H1 (cell line): ENCODE measurements around the gene DYSF. TPM values are rescaled to one million over a fixed set of nuclear protein-coding genes. Genes with fewer than 3 reads are reported as not detected.

Experiments
- CTCF ChIA-PET: fragments of 300-600 bp; sonication (Branson Sonifier 250); formaldehyde crosslinking; loops from one replicate; lab custom pipeline; 2021; ENCODE audit not compliant: partially characterized antibody; lab: Charles Lee
- POLR2A ChIA-PET: fragments of 300-600 bp; sonication (Branson Sonifier 250); formaldehyde crosslinking; loops from one replicate; lab custom pipeline; 2021; ENCODE audit warnings: inconsistent platforms; ENCODE audit not compliant: partially characterized antibody; lab: Charles Lee
- DNase-seq, 2 experiments: peaks; one replicate each; pipeline versions ENCODE4 v3.0.0 to v3.0.0-alpha.2; 2010 to 2022; ENCODE audit warnings: low spot score in 2 of 2, low read depth in 1 of 2, mixed read lengths in 1 of 2
- FAIRE-seq: peaks from 2 replicates; lab custom pipeline; 2011; peaks lifted over from hg19 to GRCh38; lab: Jason Lieb, UNC
- H2AFZ ChIP-seq: 2 replicates; pipeline ENCODE4 v1.8.1; 2012; ENCODE audit warnings: low read length, inconsistent platforms
- H2AK5ac ChIP-seq: 2 replicates; pipeline ENCODE4 v1.6.1; 2013; ENCODE audit warnings: low read depth, low read length
- H2BK120ac ChIP-seq: replicated peaks from 2 replicates; pipeline ENCODE3; 2013; ENCODE audit warnings: low read depth, low read length, inconsistent platforms
- H2BK12ac ChIP-seq: 2 replicates; pipeline ENCODE4 v1.6.1; 2013; ENCODE audit warnings: low read depth, low read length
- H2BK15ac ChIP-seq: 2 replicates; pipeline ENCODE4 v1.6.1; 2013; ENCODE audit warnings: low read length
- H2BK20ac ChIP-seq: 2 replicates; pipeline ENCODE4 v1.6.1; 2013; ENCODE audit warnings: low read length
- H2BK5ac ChIP-seq: 2 replicates; pipeline ENCODE4 v1.6.1; 2013; ENCODE audit warnings: low read depth, low read length
- H3K14ac ChIP-seq: 2 replicates; pipeline ENCODE4 v1.6.1; 2013; ENCODE audit warnings: inconsistent platforms; ENCODE audit not compliant: insufficient read length
- H3K18ac ChIP-seq: 2 replicates; pipeline ENCODE4 v1.6.1; 2013; ENCODE audit warnings: low read length; ENCODE audit errors: extremely low read depth
- H3K23ac ChIP-seq: 2 replicates; pipeline ENCODE4 v1.6.1; 2013; ENCODE audit warnings: inconsistent platforms; ENCODE audit not compliant: insufficient read length
- H3K23me2 ChIP-seq: 2 replicates; pipeline ENCODE4 v1.6.1; 2013; ENCODE audit warnings: low read depth, low read length
- H3K27ac ChIP-seq: 2 replicates; pipeline ENCODE4 v1.6.1; 2011; ENCODE audit warnings: low read depth, low read length, inconsistent platforms
- H3K27me3 ChIP-seq, 4 experiments: replicated peaks in 1 of 4; 1 replicate in 1 of 4; 2 replicates in 3 of 4; pipeline versions ENCODE4 v1.6.1 to v1.8.1; 2011 to 2013; ENCODE audit warnings: low read length in 3 of 4, mild to moderate bottlenecking in 3 of 4, inconsistent platforms in 2 of 4, mixed read lengths in 2 of 4, moderate library complexity in 1 of 4; ENCODE audit not compliant: control insufficient read depth in 3 of 4, insufficient read depth in 3 of 4; ENCODE audit errors: extremely low read depth in 1 of 4
- H3K36me3 ChIP-seq, 4 experiments: 2 replicates each; pipeline versions ENCODE4 v1.6.1 to v1.8.1; 2011 to 2013; ENCODE audit warnings: mild to moderate bottlenecking in 4 of 4, low read length in 3 of 4, moderate library complexity in 2 of 4, control low read depth in 1 of 4, inconsistent platforms in 1 of 4; ENCODE audit not compliant: insufficient read depth in 4 of 4, control insufficient read depth in 2 of 4
- H3K4ac ChIP-seq: replicated peaks from 2 replicates; pipeline ENCODE3; 2013; ENCODE audit warnings: low read length, low read depth, mixed read lengths, inconsistent platforms; ENCODE audit not compliant: insufficient read length
- H3K4me1 ChIP-seq, 4 experiments: replicated peaks in 1 of 4; 1 replicate in 1 of 4; 2 replicates in 3 of 4; pipeline versions ENCODE4 v1.6.1 to v1.8.1; 2011 to 2013; ENCODE audit warnings: low read length in 3 of 4, inconsistent platforms in 2 of 4, mixed read lengths in 1 of 4; ENCODE audit not compliant: insufficient read depth in 4 of 4, control insufficient read depth in 3 of 4
- H3K4me2 ChIP-seq, 2 experiments: 2 replicates each; pipeline versions ENCODE4 v1.6.1 to v1.8.1; 2011 to 2013; ENCODE audit warnings: low read depth in 2 of 2, low read length in 2 of 2, control low read depth in 1 of 2, inconsistent platforms in 1 of 2, mild to moderate bottlenecking in 1 of 2; ENCODE audit not compliant: insufficient read depth in 1 of 2
- H3K4me3 ChIP-seq, 4 experiments: fragments of 200-600, 300-600 bp in 1 of 4; sonication (generic), shearing (Covaris generic), sonication (Bioruptor Twin) in 1 of 4; 2 replicates each; pipeline versions ENCODE4 v1.5.1 to v1.8.1; 2011 to 2016; ENCODE audit warnings: low read length in 4 of 4, low read depth in 3 of 4, control low read depth in 2 of 4, inconsistent platforms in 2 of 4, mild to moderate bottlenecking in 2 of 4, mixed read lengths in 1 of 4, moderate library complexity in 1 of 4; ENCODE audit not compliant: insufficient read depth in 2 of 4; ENCODE audit errors: extremely low read depth in 1 of 4
- H3K56ac ChIP-seq: replicated peaks from 2 replicates; pipeline ENCODE3; 2013; ENCODE audit warnings: low read depth, mild to moderate bottlenecking, mixed read lengths, low read length, inconsistent platforms; ENCODE audit not compliant: insufficient read length
- H3K79me1 ChIP-seq: 2 replicates; pipeline ENCODE4 v1.6.1; 2013; ENCODE audit warnings: low read depth, low read length, control low read depth
- H3K79me2 ChIP-seq, 2 experiments: 2 replicates each; pipeline versions ENCODE4 v1.6.1 to v1.8.1; 2012 to 2013; ENCODE audit warnings: low read length in 2 of 2, mild to moderate bottlenecking in 2 of 2, inconsistent platforms in 1 of 2; ENCODE audit not compliant: insufficient read depth in 2 of 2, control insufficient read depth in 1 of 2
- H3K9ac ChIP-seq, 4 experiments: replicated peaks in 1 of 4; 1 replicate in 1 of 4; 2 replicates in 3 of 4; pipeline versions ENCODE4 v1.6.1 to v1.8.1; 2011 to 2013; ENCODE audit warnings: low read depth in 3 of 4, low read length in 3 of 4, control low read depth in 2 of 4, mild to moderate bottlenecking in 2 of 4, moderate library complexity in 2 of 4, inconsistent platforms in 1 of 4; ENCODE audit errors: extremely low read depth in 1 of 4
- H3K9me3 ChIP-seq, 2 experiments: 2 replicates each; pipeline versions ENCODE4 v1.6.1 to v1.8.1; 2012 to 2013; ENCODE audit warnings: mild to moderate bottlenecking in 2 of 2, moderate library complexity in 2 of 2, control low read depth in 1 of 2, inconsistent platforms in 1 of 2, low read depth in 1 of 2, low read length in 1 of 2, mixed read lengths in 1 of 2; ENCODE audit not compliant: insufficient read depth in 2 of 2
- H4K20me1 ChIP-seq, 2 experiments: replicated peaks in 1 of 2; 2 replicates each; pipeline versions ENCODE3 to v1.8.1; 2011 to 2013; ENCODE audit warnings: inconsistent platforms in 2 of 2, low read length in 2 of 2, mild to moderate bottlenecking in 1 of 2; ENCODE audit not compliant: insufficient read depth in 2 of 2, control insufficient read depth in 1 of 2
- H4K5ac ChIP-seq: 2 replicates; pipeline ENCODE4 v1.6.1; 2013; ENCODE audit warnings: low read length, low read depth, mixed read lengths, inconsistent platforms; ENCODE audit not compliant: insufficient read length
- H4K8ac ChIP-seq: 2 replicates; pipeline ENCODE4 v1.8.0; 2013; ENCODE audit warnings: mild to moderate bottlenecking, moderate library complexity, low read length, inconsistent platforms; ENCODE audit not compliant: insufficient read depth; ENCODE audit errors: extremely low read depth
- H4K91ac ChIP-seq: replicated peaks from 2 replicates; pipeline ENCODE3; 2013; ENCODE audit warnings: low read length, mixed read lengths, inconsistent platforms; ENCODE audit not compliant: insufficient read length
- CHD1 ChIP-seq: IDR thresholded peaks from 2 replicates; pipeline ENCODE4 v1.6.1; 2012; ENCODE audit warnings: low read depth, low read length, improper control_type of control experiment
- FOSL1 ChIP-seq: IDR thresholded peaks from 2 replicates; pipeline ENCODE4 v1.6.1; 2011; ENCODE audit warnings: mild to moderate bottlenecking, low read depth, low read length, moderate library complexity; ENCODE audit not compliant: insufficient read depth
- JUND ChIP-seq: IDR thresholded peaks from 2 replicates; pipeline ENCODE4 v1.6.1; 2011; ENCODE audit warnings: mild to moderate bottlenecking, improper control_type of control experiment, low read length
- NANOG ChIP-seq: IDR thresholded peaks from 2 replicates; pipeline ENCODE4 v1.6.1; 2011; ENCODE audit warnings: low read length, low read depth, mild to moderate bottlenecking, inconsistent platforms; ENCODE audit not compliant: insufficient read depth, poor library complexity, severe bottlenecking
- PHF8 ChIP-seq: fragments of 200-600 bp; sonication (generic); conservative IDR thresholded peaks from 2 replicates; pipeline ENCODE4 v1.7.1; 2012; ENCODE audit warnings: low read depth, mild to moderate bottlenecking, inconsistent platforms, low read length, moderate library complexity
- SIN3A ChIP-seq, 2 experiments: IDR thresholded peaks in 1 of 2; conservative IDR thresholded peaks in 1 of 2; 2 replicates each; pipeline ENCODE4 v1.6.1; 2011 to 2012; ENCODE audit warnings: low read length in 2 of 2, improper control_type of control experiment in 1 of 2, low read depth in 1 of 2, mild to moderate bottlenecking in 1 of 2
- SP2 ChIP-seq: IDR thresholded peaks from 2 replicates; pipeline ENCODE4 v1.6.1; 2012; ENCODE audit warnings: mild to moderate bottlenecking, low read length, inconsistent platforms
- SRF ChIP-seq: IDR thresholded peaks from 2 replicates; pipeline ENCODE4 v1.6.1; 2011; ENCODE audit warnings: mild to moderate bottlenecking, low read depth, low read length, moderate library complexity
- TBP ChIP-seq: IDR thresholded peaks from 2 replicates; pipeline ENCODE4 v1.6.1; 2011; ENCODE audit warnings: low read depth, low read length, improper control_type of control experiment
- WGBS, 2 experiments: shearing (Covaris generic) in 1 of 2; methylation state at CpG; one replicate each; pipeline versions ENCODE4 v1.1.6 to v1.1.7; 2013 to 2015; ENCODE audit warnings: low lambda C conversion rate in 2 of 2, mixed read lengths in 2 of 2, inconsistent platforms in 1 of 2, low coverage in 1 of 2, missing lambda C conversion rate in 1 of 2; ENCODE audit not compliant: insufficient replicate concordance in 2 of 2, insufficient coverage in 1 of 2, insufficient read length in 1 of 2; ENCODE audit errors: extremely low coverage in 1 of 2, missing lambda C conversion rate in 1 of 2; 5-methylcytosine and 5-hydroxymethylcytosine counted together
- polyA plus RNA-seq, 7 experiments: library from polyadenylated mRNA; depleted of rRNA in 3 of 7; stranded (reverse) in 5 of 7; unstranded in 2 of 7; fragments of >200 nt in 5 of 7; fragments of 200-250 nt in 2 of 7; gene quantifications; 1 replicate in 5 of 7; 2 replicates in 1 of 7; 4 replicates in 1 of 7; pipeline versions ENCODE4 v1.2.1 to v1.2.3, GENCODE V29; 2011 to 2013; ENCODE audit warnings: missing spikeins in 2 of 7, mixed read lengths in 2 of 7
- total RNA-seq: library from RNA; stranded (reverse); fragmentation: NEBNext Ultra II Directional; extraction: Animal tissue kit (Norgen Biotek cat#: 25700); gene quantifications from 2 replicates; pipeline ENCODE4 v1.2.1, GENCODE V29; 2021

Gene DYSF
- total and polyA plus RNA-seq, 2 of the 8 experiments (the other 6 are each of a cell fraction or from before 2014, with no cell fraction given) = 5.8 to 7.1 TPM

DNA sequence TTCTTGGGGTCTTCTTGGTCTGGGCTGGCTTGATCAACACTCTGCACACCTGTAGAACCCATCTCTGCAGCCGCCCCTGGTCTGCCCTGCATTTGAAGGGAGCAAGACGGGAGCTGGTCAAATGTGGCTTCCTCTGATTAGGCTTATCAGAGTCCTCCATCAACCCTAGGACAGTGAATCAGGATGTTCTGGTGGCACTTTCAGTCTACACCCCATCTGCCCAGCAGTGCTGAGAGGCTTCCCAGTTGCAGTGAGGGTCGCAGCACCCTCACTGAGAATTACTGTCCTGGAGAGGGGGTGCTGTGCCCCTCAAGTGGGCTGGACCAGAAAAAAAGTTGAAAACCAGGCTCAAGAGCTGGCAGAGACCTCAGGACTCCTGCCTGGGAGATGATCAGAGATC is 152.9 kb downstream of the DYSF start:
- TF ChIP-seq SIN3A (conservative IDR thresholded peaks at IDR 0.05 in 1 of 2, IDR thresholded peaks at IDR 0.05 in 1 of 2; ENCODE audit: low read depth in 1 of 2, low read length in 2 of 2) = no peak
- TF ChIP-seq TBP = no peak
- TF ChIP-seq NANOG = no peak
- no peak for TF ChIP-seq PHF8
- no peak for TF ChIP-seq FOSL1
- no peak for TF ChIP-seq SP2
- no peak for TF ChIP-seq CHD1
- TF ChIP-seq SRF = no peak
- TF ChIP-seq JUND = no peak
- Histone ChIP-seq H3K23me2 (no peaks in the 10 kb centered on the region), H2AK5ac (no peak overlapping the region; the same call in 1 of the 2 replicates), H3K18ac (0 out of 2 replicates have a peak overlapping the region, but pooled peaks have one; percentile 60), H3K27me3 (no peaks in the 10 kb centered on the region), H3K56ac (no peak overlapping the region), H3K9me3 (no peaks in the 10 kb centered on the region), H2BK5ac (no peak overlapping the region), H3K9ac (no peak overlapping the region), H3K79me1 (no peaks in the 10 kb centered on the region), H3K23ac (no peak overlapping the region), H4K5ac (no peak overlapping the region), H2AFZ (no peak overlapping the region), H3K4me3 (no peak overlapping the region), H4K20me1 (no peaks in the 10 kb centered on the region), H3K4me1 (peaks cover 0 to 12% (median 5%) of the 10 kb centered on the region in 4 experiments; a peak in 3 of 7 replicates), H3K4me2 (no peak overlapping the region), H2BK120ac (no peak overlapping the region), H3K27ac (no peak overlapping the region), H2BK15ac (no peak overlapping the region), H2BK20ac (no peak overlapping the region), H4K91ac (no peak overlapping the region), H3K36me3 (no peaks in the 10 kb centered on the region), H3K14ac (no peak overlapping the region), H4K8ac (no peak overlapping the region), H3K4ac (no peak overlapping the region), H2BK12ac (no peak overlapping the region), H3K79me2 (no peaks in the 10 kb centered on the region)
- DNase-seq (peak in 1 of 2 experiments; percentile 40), FAIRE-seq (no peak)
- POLR2A ChIA-PET = interaction anchor here (0.8 kb wide), 1 partner anchor 11 kb away, joined by 3 read pairs; no protein-coding TSS in a partner anchor
- 92% methylated on average over 3 of the region's 3 CpGs; no CpG with 5 or more reads in 1 of the 2 experiments for WGBS, 2 experiments
- CTCF ChIA-PET = interaction anchor here (0.7 to 3.0 kb wide), 2 partner anchors 8 to 387 kb away, joined by 3 to 10 read pairs; no protein-coding TSS in a partner anchor
